ENCODE measurements around the gene CTRL.

The CTRL gene

GRCh38 chr16:67927131-67927941 is 4.3 kb downstream of the CTRL start:
- TF ChIP-seq POLR2A (IDR thresholded peaks at IDR 0.05; ENCODE audit: extremely low read depth, insufficient read length) (no peak), CTCF (IDR thresholded peaks at IDR 0.05; ENCODE audit: low read depth, low read length) (no peak), MAX (IDR thresholded peaks at IDR 0.05; ENCODE audit: low read depth, low read length) (no peak), MYC (IDR thresholded peaks at IDR 0.05; ENCODE audit: low read depth, low read length) (no peak)
- DNase-seq (ENCODE audit: low read depth): no peak
- H3K4me3 ChIP-seq (ENCODE audit: low read depth, low read length): no peak overlapping the region

GRCh38 chr16:67926181-67926750 is 5.4 kb downstream of the CTRL start:
- no peak overlapping the region for H3K4me3 ChIP-seq (ENCODE audit: low read depth, low read length)
- peak; percentile 58 for DNase-seq (ENCODE audit: low read depth)
- TF ChIP-seq CTCF (IDR thresholded peaks at IDR 0.05; ENCODE audit: low read depth, low read length) (peak; percentile 31), POLR2A (IDR thresholded peaks at IDR 0.05; ENCODE audit: extremely low read depth, insufficient read length) (no peak)

GRCh38 chr16:67924140-67924906 is 7.3 kb downstream of the CTRL start:
- no peak overlapping the region for H3K4me3 ChIP-seq (ENCODE audit: low read depth, low read length)
- DNase-seq (ENCODE audit: low read depth): no peak
- no peak for TF ChIP-seq MYC (IDR thresholded peaks at IDR 0.05; ENCODE audit: low read depth, low read length)
- TF ChIP-seq POLR2A (IDR thresholded peaks at IDR 0.05; ENCODE audit: extremely low read depth, insufficient read length): no peak
- TF ChIP-seq MAX (IDR thresholded peaks at IDR 0.05; ENCODE audit: low read depth, low read length): no peak
- TF ChIP-seq CTCF (IDR thresholded peaks at IDR 0.05; ENCODE audit: low read depth, low read length): no peak

- no peak for TF ChIP-seq MYC (IDR thresholded peaks at IDR 0.05; ENCODE audit: low read depth, low read length)
- no peak for TF ChIP-seq POLR2A (IDR thresholded peaks at IDR 0.05; ENCODE audit: extremely low read depth, insufficient read length)
- TF ChIP-seq MAX (IDR thresholded peaks at IDR 0.05; ENCODE audit: low read depth, low read length): no peak
- TF ChIP-seq CTCF (IDR thresholded peaks at IDR 0.05; ENCODE audit: low read depth, low read length): no peak
- no peak overlapping the region for H3K4me3 ChIP-seq (ENCODE audit: low read depth, low read length)
- no peak for DNase-seq (ENCODE audit: low read depth)
Observed at GRCh38 chr16:67923414-67924116, 8.1 kb downstream of the CTRL start.

GRCh38 chr16:67922740-67923139 is 8.9 kb downstream of the CTRL start:
- no peak for DNase-seq (ENCODE audit: low read depth)
- TF ChIP-seq MYC (IDR thresholded peaks at IDR 0.05; ENCODE audit: low read depth, low read length): no peak
- no peak for TF ChIP-seq POLR2A (IDR thresholded peaks at IDR 0.05; ENCODE audit: extremely low read depth, insufficient read length)
- TF ChIP-seq CTCF (IDR thresholded peaks at IDR 0.05; ENCODE audit: low read depth, low read length): no peak
- no peak for TF ChIP-seq MAX (IDR thresholded peaks at IDR 0.05; ENCODE audit: low read depth, low read length)
- H3K4me3 ChIP-seq (ENCODE audit: low read depth, low read length): no peak overlapping the region

Data from NB4 (cell line).